Measurements from ENCODE around the gene UNC119B.

Gene UNC119B

GRCh38 chr12:120757226-120757742 is 47.0 kb downstream of the UNC119B start:
- H3K27me3 ChIP-seq (ENCODE audit: insufficient read depth, poor library complexity, severe bottlenecking): no peaks in the 10 kb centered on the region
- no peak for DNase-seq (ENCODE audit: low read depth in 1 of 2, low spot score in 1 of 2)
- no peak overlapping the region for H3K27ac ChIP-seq (replicated peaks)
- TF ChIP-seq POLR2AphosphoS5 (IDR thresholded peaks at IDR 0.05; ENCODE audit: low read depth) (no peak), SPI1 (IDR thresholded peaks at IDR 0.05; ENCODE audit: borderline replicate concordance, low read depth) (no peak), GABPA (IDR thresholded peaks at IDR 0.05; ENCODE audit: low read depth) (no peak)
- TF ChIP-seq, protein P1, sequence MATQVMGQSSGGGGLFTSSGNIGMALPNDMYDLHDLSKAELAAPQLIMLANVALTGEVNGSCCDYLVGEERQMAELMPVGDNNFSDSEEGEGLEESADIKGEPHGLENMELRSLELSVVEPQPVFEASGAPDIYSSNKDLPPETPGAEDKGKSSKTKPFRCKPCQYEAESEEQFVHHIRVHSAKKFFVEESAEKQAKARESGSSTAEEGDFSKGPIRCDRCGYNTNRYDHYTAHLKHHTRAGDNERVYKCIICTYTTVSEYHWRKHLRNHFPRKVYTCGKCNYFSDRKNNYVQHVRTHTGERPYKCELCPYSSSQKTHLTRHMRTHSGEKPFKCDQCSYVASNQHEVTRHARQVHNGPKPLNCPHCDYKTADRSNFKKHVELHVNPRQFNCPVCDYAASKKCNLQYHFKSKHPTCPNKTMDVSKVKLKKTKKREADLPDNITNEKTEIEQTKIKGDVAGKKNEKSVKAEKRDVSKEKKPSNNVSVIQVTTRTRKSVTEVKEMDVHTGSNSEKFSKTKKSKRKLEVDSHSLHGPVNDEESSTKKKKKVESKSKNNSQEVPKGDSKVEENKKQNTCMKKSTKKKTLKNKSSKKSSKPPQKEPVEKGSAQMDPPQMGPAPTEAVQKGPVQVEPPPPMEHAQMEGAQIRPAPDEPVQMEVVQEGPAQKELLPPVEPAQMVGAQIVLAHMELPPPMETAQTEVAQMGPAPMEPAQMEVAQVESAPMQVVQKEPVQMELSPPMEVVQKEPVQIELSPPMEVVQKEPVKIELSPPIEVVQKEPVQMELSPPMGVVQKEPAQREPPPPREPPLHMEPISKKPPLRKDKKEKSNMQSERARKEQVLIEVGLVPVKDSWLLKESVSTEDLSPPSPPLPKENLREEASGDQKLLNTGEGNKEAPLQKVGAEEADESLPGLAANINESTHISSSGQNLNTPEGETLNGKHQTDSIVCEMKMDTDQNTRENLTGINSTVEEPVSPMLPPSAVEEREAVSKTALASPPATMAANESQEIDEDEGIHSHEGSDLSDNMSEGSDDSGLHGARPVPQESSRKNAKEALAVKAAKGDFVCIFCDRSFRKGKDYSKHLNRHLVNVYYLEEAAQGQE (IDR thresholded peaks at IDR 0.05; ENCODE audit: insufficient replicate concordance, low read depth): no peak
- H3K4me3 ChIP-seq (replicated peaks; ENCODE audit: insufficient read depth, low read length): no peak overlapping the region

DNA sequence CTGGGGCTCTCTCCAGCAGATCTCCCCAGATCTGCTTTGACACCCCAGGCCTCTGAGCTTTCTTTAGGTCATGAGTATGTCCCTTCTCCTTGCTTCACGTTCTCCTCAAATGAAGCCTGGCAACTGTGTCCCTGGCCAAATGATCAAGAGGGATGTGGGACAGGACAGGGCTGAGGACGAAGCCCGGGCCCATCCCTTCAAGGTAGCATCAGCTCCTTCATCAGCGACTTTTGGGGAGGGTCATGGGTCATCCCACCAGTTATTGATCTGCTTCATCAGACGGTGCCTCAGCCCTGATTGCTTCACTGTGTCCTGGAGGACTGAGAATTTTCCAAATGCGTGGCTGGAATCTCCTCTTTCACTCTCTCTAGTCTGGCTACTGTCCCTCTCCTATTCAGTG is 47.7 kb downstream of the UNC119B start:
- TF ChIP-seq, protein P1 (IDR thresholded peaks at IDR 0.05; ENCODE audit: insufficient replicate concordance, low read depth): no peak
- no peak for TF ChIP-seq SPI1 (IDR thresholded peaks at IDR 0.05; ENCODE audit: borderline replicate concordance, low read depth)
- no peak for TF ChIP-seq CTCF (IDR thresholded peaks at IDR 0.05; ENCODE audit: insufficient read depth, low read length)
- TF ChIP-seq GABPA (IDR thresholded peaks at IDR 0.05; ENCODE audit: low read depth): no peak
- TF ChIP-seq POLR2AphosphoS5 (IDR thresholded peaks at IDR 0.05; ENCODE audit: low read depth): no peak
- DNase-seq (ENCODE audit: low read depth in 1 of 2, low spot score in 1 of 2): no peak
- H3K27me3 ChIP-seq (ENCODE audit: insufficient read depth, poor library complexity, severe bottlenecking): no peaks in the 10 kb centered on the region
- no peak overlapping the region for H3K4me3 ChIP-seq (replicated peaks; ENCODE audit: insufficient read depth, low read length)
- no peak overlapping the region for H3K27ac ChIP-seq (replicated peaks)

GRCh38 chr12:120758798-120759590 is 48.7 kb downstream of the UNC119B start:
- Histone ChIP-seq H3K27me3 (ENCODE audit: insufficient read depth, poor library complexity, severe bottlenecking) (no peaks in the 10 kb centered on the region), H3K27ac (replicated peaks) (no peak overlapping the region), H3K4me3 (replicated peaks; ENCODE audit: insufficient read depth, low read length) (no peak overlapping the region)
- no peak for DNase-seq (ENCODE audit: low read depth in 1 of 2, low spot score in 1 of 2)
- TF ChIP-seq SPI1 (IDR thresholded peaks at IDR 0.05; ENCODE audit: borderline replicate concordance, low read depth) (peak; percentile 83), GABPA (IDR thresholded peaks at IDR 0.05; ENCODE audit: low read depth) (no peak), POLR2AphosphoS5 (IDR thresholded peaks at IDR 0.05; ENCODE audit: low read depth) (no peak), CTCF (IDR thresholded peaks at IDR 0.05; ENCODE audit: insufficient read depth, low read length) (no peak)
- TF ChIP-seq, protein P1 (IDR thresholded peaks at IDR 0.05; ENCODE audit: insufficient replicate concordance, low read depth): no peak
